Measurements from ENCODE around the gene ERMP1.
"Not testable (repeated sequence)": the region's sequence is repeated elsewhere in the genome, so short reads cannot be mapped to it uniquely, and the experiment has no call there.

The ERMP1 gene
- total RNA-seq = 27.7 to 42.6 (median 33.1) reads per million in 3 donors

DNA sequence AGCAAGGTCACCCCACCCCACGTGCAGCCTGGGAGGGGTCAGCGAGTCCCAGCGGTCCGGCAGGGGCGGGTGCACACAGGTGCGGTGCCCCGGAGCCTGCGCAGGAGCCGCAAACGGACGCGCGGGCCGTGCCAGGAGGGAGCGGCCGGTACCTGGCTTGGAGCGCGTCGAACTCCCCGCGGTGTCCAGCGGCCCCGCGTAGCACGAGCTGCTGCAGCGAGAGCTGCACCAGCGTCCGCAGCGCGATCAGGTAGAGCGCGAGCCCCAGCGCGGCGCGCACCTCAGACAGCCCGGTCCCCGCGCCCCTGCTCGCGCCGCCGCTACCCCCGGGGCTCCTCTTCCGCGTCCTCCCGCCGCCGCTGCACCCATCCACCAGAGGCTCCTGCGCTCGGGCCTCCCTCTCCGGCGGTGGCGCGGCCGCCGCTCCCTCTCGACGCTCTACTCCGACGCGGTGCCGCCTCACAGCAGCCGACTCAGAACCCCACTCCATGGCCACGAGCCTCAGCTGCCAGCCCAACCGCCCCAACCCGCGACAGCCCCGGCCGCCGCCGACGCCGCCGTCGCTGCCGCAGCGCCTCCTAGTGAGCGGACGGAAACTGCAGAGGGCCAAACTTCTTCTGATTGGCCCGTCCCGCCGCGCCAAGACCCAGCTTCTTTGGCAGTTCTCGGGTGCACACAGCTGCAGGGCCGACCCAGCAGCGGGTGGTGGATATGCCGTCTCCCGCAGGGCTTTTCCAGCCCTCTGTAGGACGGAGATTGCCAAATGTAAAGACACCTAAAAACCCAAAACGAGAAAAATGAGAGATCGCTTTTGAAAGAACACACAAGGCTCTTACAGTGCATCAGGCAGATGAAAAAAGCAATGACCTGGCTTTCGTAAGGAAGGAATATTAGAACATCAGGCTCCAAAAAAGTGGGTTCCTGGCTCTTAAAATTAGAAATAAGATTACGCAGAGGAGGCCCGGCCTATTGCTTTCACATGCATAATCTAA is at the start of gene ERMP1:
TSS of gene ERMP1 (minus strand) at position 580 of the 992 bp plus-strand sequence. CDS start at position 490, 90 bp downstream.
- Histone ChIP-seq H3K4me1 (ENCODE audit: control insufficient read depth, insufficient read depth, low read length, poor library complexity, severe bottlenecking) (peaks cover 21% of the 10 kb centered on the region), H3K27ac (ENCODE audit: insufficient read depth, low read length, poor library complexity, severe bottlenecking) (peak within 1 kb of the TSS; percentile 51), H3K27me3 (replicated peaks; ENCODE audit: control insufficient read depth, insufficient read depth, low read length, poor library complexity, severe bottlenecking) (no peaks in the 10 kb centered on the region), H3K36me3 (ENCODE audit: control insufficient read depth, insufficient read depth, low read length) (no peaks in the 10 kb centered on the region), H3K4me3 (ENCODE audit: insufficient read depth, low read depth, low read length, poor library complexity, severe bottlenecking) (peak within 1 kb of the TSS; percentile 74), H3K9me3 (ENCODE audit: control insufficient read depth, low read length) (no peaks in the 10 kb centered on the region)
- DNase-seq = peak; percentile 74 to 83 (median 80)

DNA sequence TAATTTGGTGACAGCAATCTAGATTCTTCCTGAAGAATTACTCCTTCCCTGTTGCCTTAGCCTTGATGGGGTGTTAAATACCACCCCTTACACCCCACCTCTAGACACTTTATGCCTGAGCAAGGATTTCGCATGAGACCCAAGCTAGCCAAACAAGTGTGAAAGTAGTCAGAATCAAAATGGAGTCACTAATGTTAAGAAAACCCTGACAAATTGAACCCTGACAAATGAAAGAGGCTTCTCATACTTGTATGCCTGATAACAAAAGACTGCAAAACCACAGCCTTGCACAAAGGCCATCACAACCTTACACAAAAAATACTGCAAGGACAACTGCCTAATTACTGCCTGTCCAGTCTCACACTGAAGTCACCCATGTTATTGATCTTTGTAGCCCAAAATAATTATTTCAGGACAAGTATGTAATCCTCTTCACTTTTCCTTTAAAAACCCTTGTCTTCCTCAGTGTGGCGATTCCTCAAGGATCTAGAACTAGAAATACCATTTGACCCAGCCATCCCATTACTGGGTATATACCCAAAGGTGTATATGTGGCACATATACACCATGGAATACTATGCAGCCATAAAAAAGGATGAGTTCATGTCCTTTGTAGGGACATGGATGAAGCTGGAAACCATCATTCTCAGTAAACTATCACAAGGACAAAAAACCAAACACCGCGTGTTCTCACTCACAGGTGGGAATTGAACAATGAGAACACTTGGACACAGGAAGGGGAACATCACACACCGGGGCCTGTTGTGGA is 49.5 kb upstream of the ERMP1 start:
- H3K4me1 ChIP-seq (ENCODE audit: control insufficient read depth, insufficient read depth, low read length, poor library complexity, severe bottlenecking); H3K27me3 ChIP-seq (replicated peaks; ENCODE audit: control insufficient read depth, insufficient read depth, low read length, poor library complexity, severe bottlenecking); H3K27ac ChIP-seq (ENCODE audit: insufficient read depth, low read length, poor library complexity, severe bottlenecking); DNase-seq; H3K36me3 ChIP-seq (ENCODE audit: control insufficient read depth, insufficient read depth, low read length); H3K4me3 ChIP-seq (ENCODE audit: insufficient read depth, low read depth, low read length, poor library complexity, severe bottlenecking); H3K9me3 ChIP-seq (ENCODE audit: control insufficient read depth, low read length): not testable (repeated sequence)

DNA sequence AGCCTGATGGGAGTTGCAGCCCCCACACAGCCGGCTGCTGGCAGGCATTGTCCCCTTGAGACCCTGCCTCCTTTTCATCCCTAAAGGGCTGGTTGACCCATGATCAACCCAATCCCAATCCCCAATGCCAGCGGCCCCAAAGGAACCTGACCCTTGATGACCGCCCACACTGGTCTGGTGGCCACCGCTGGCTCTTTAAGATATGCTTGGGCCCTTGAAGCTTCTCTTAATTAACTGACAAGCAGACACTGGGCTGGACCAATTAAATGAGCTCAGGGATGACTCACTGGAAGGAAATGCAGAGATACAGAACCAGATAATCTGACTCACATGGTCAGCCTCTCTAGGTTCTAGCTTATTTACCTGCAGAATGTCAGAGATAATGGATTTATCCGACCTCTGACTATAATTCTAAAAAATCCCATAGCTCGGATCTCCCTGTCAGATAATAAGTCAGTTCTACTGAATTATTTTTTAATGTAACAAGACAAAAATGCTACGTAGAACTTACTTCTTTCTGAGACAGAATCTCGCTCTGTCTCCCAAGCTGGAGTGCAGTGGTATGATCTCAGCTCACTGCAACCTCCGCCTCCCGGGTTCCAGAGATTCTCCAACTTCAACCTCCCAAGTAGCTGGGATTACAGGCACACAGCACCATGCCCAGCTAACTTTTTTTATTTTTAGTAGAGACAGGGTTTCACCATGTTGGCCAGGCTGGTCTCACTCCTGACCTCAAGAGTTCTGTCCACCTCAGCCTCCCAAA is 46.7 kb upstream of the ERMP1 start:
- H3K36me3 ChIP-seq (ENCODE audit: control insufficient read depth, insufficient read depth, low read length) = no peaks in the 10 kb centered on the region
- H3K9me3 ChIP-seq (ENCODE audit: control insufficient read depth, low read length) = no peaks in the 10 kb centered on the region
- DNase-seq = no peak
- H3K27ac ChIP-seq (ENCODE audit: insufficient read depth, low read length, poor library complexity, severe bottlenecking) = no peak overlapping the region
- no peaks in the 10 kb centered on the region for H3K4me1 ChIP-seq (ENCODE audit: control insufficient read depth, insufficient read depth, low read length, poor library complexity, severe bottlenecking)
- H3K27me3 ChIP-seq (replicated peaks; ENCODE audit: control insufficient read depth, insufficient read depth, low read length, poor library complexity, severe bottlenecking) = no peaks in the 10 kb centered on the region
- no peak overlapping the region for H3K4me3 ChIP-seq (ENCODE audit: insufficient read depth, low read depth, low read length, poor library complexity, severe bottlenecking)

GRCh38 chr9:5876711-5877110 is 43.8 kb upstream of the ERMP1 start:
- H3K4me3 ChIP-seq (ENCODE audit: insufficient read depth, low read depth, low read length, poor library complexity, severe bottlenecking) = no peak overlapping the region
- no peaks in the 10 kb centered on the region for H3K9me3 ChIP-seq (ENCODE audit: control insufficient read depth, low read length)
- no peak for DNase-seq
- H3K4me1 ChIP-seq (ENCODE audit: control insufficient read depth, insufficient read depth, low read length, poor library complexity, severe bottlenecking) = no peaks in the 10 kb centered on the region
- no peaks in the 10 kb centered on the region for H3K27me3 ChIP-seq (replicated peaks; ENCODE audit: control insufficient read depth, insufficient read depth, low read length, poor library complexity, severe bottlenecking)
- H3K36me3 ChIP-seq (ENCODE audit: control insufficient read depth, insufficient read depth, low read length) = no peaks in the 10 kb centered on the region
- no peak overlapping the region for H3K27ac ChIP-seq (ENCODE audit: insufficient read depth, low read length, poor library complexity, severe bottlenecking)

DNA sequence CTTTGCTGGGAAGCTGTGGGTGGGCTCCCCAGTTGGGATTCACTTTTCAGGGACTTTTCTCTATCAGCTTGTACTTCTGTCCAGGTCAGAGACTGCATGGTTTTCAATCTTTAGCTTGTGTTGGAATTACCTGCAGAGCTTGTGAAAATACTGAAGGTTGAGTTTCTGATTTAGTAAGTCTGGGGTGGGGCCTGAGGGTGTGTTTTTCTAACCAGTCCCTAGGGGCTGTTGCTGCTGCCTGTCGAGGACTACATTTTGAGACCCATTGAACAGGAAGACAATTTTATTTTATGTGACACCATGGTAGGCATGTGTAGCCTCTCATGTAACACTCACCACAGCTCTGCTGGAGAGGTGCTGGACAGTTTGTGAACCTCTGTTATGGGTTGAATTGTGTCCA is 43.1 kb upstream of the ERMP1 start:
- DNase-seq = no peak
- Histone ChIP-seq H3K27ac (ENCODE audit: insufficient read depth, low read length, poor library complexity, severe bottlenecking) (no peak overlapping the region), H3K4me3 (ENCODE audit: insufficient read depth, low read depth, low read length, poor library complexity, severe bottlenecking) (no peak overlapping the region), H3K4me1 (ENCODE audit: control insufficient read depth, insufficient read depth, low read length, poor library complexity, severe bottlenecking) (no peaks in the 10 kb centered on the region), H3K27me3 (replicated peaks; ENCODE audit: control insufficient read depth, insufficient read depth, low read length, poor library complexity, severe bottlenecking) (no peaks in the 10 kb centered on the region), H3K9me3 (ENCODE audit: control insufficient read depth, low read length) (no peaks in the 10 kb centered on the region), H3K36me3 (ENCODE audit: control insufficient read depth, insufficient read depth, low read length) (no peaks in the 10 kb centered on the region)

DNA sequence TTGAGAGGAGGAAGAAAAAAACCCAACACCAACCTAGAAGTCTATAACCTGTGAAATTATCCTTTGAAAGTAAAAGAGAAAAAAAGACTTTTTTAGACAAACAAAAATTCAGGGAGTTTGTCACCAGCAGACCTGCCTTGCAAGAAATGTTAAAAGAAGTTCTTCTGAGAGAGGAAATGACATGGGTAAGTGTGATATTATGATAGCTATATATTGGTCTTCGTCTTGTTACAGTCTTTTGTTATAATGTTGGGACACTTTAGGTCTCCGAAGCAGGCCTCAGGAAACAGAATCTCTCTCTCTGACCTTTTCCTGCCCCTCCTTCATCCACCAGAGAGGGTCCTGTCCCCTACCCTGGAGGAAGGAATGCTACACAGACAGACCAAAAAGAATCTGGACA is 41.1 kb upstream of the ERMP1 start:
- H3K27me3 ChIP-seq (replicated peaks; ENCODE audit: control insufficient read depth, insufficient read depth, low read length, poor library complexity, severe bottlenecking) = no peaks in the 10 kb centered on the region
- no peak overlapping the region for H3K4me3 ChIP-seq (ENCODE audit: insufficient read depth, low read depth, low read length, poor library complexity, severe bottlenecking)
- DNase-seq = no peak
- H3K9me3 ChIP-seq (ENCODE audit: control insufficient read depth, low read length) = no peaks in the 10 kb centered on the region
- no peak overlapping the region for H3K27ac ChIP-seq (ENCODE audit: insufficient read depth, low read length, poor library complexity, severe bottlenecking)
- H3K4me1 ChIP-seq (ENCODE audit: control insufficient read depth, insufficient read depth, low read length, poor library complexity, severe bottlenecking) = no peaks in the 10 kb centered on the region
- no peaks in the 10 kb centered on the region for H3K36me3 ChIP-seq (ENCODE audit: control insufficient read depth, insufficient read depth, low read length)

- no peaks in the 10 kb centered on the region for H3K36me3 ChIP-seq (ENCODE audit: control insufficient read depth, insufficient read depth, low read length)
- no peaks in the 10 kb centered on the region for H3K27me3 ChIP-seq (replicated peaks; ENCODE audit: control insufficient read depth, insufficient read depth, low read length, poor library complexity, severe bottlenecking)
- H3K9me3 ChIP-seq (ENCODE audit: control insufficient read depth, low read length) = no peaks in the 10 kb centered on the region
- H3K4me1 ChIP-seq (ENCODE audit: control insufficient read depth, insufficient read depth, low read length, poor library complexity, severe bottlenecking) = no peaks in the 10 kb centered on the region
- no peak for DNase-seq
- H3K27ac ChIP-seq (ENCODE audit: insufficient read depth, low read length, poor library complexity, severe bottlenecking) = no peak overlapping the region
- H3K4me3 ChIP-seq (ENCODE audit: insufficient read depth, low read depth, low read length, poor library complexity, severe bottlenecking) = no peak overlapping the region
Observed at GRCh38 chr9:5873439-5873838, 40.5 kb upstream of the ERMP1 start.

DNA sequence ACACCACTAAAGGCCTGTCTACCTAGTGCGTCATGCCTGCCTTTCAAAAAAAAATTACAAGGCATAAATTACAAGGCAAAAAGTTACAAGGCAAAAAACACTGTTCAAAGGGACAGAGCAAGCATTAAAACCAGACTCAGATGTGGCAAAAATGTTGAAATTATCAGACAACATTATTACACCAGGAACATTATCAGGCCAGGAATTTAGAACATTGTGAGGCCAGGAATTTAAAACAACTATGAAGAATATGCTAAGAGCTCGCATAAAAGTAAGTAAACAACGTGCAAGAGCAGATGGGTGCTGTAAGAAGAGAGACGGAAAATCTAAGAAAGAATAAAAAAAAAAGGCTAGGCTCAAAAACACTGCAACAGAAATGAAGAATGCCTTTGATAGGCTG is 39.6 kb upstream of the ERMP1 start:
- no peak for DNase-seq
- Histone ChIP-seq H3K27ac (ENCODE audit: insufficient read depth, low read length, poor library complexity, severe bottlenecking) (no peak overlapping the region), H3K27me3 (replicated peaks; ENCODE audit: control insufficient read depth, insufficient read depth, low read length, poor library complexity, severe bottlenecking) (no peaks in the 10 kb centered on the region), H3K4me3 (ENCODE audit: insufficient read depth, low read depth, low read length, poor library complexity, severe bottlenecking) (no peak overlapping the region), H3K9me3 (ENCODE audit: control insufficient read depth, low read length) (no peaks in the 10 kb centered on the region), H3K36me3 (ENCODE audit: control insufficient read depth, insufficient read depth, low read length) (no peaks in the 10 kb centered on the region), H3K4me1 (ENCODE audit: control insufficient read depth, insufficient read depth, low read length, poor library complexity, severe bottlenecking) (no peaks in the 10 kb centered on the region)

- H3K36me3 ChIP-seq (ENCODE audit: control insufficient read depth, insufficient read depth, low read length) = no peaks in the 10 kb centered on the region
- H3K4me1 ChIP-seq (ENCODE audit: control insufficient read depth, insufficient read depth, low read length, poor library complexity, severe bottlenecking) = no peaks in the 10 kb centered on the region
- H3K27me3 ChIP-seq (replicated peaks; ENCODE audit: control insufficient read depth, insufficient read depth, low read length, poor library complexity, severe bottlenecking) = no peaks in the 10 kb centered on the region
- no peak overlapping the region for H3K4me3 ChIP-seq (ENCODE audit: insufficient read depth, low read depth, low read length, poor library complexity, severe bottlenecking)
- H3K27ac ChIP-seq (ENCODE audit: insufficient read depth, low read length, poor library complexity, severe bottlenecking) = no peak overlapping the region
- H3K9me3 ChIP-seq (ENCODE audit: control insufficient read depth, low read length) = no peaks in the 10 kb centered on the region
- no peak for DNase-seq
Observed at GRCh38 chr9:5871785-5872184, 38.9 kb upstream of the ERMP1 start.
